GM06990 (cell line): ENCODE data around the gene B3GAT3.

ENCODE experiments used
- DNase-seq: peaks from one replicate; pipeline ENCODE4 v3.0.0-alpha.2; 2011; ENCODE audit not compliant: insufficient read length; ENCODE audit errors: extremely low read depth
- H3K27me3 ChIP-seq: replicated peaks from 2 replicates; pipeline ENCODE4 v1.6.0; 2011; ENCODE audit warnings: low read length; ENCODE audit not compliant: control insufficient read depth, insufficient read depth
- H3K36me3 ChIP-seq: 2 replicates; pipeline ENCODE4 v1.5.1; 2011; ENCODE audit warnings: low read length; ENCODE audit not compliant: control insufficient read depth, insufficient read depth
- H3K4me3 ChIP-seq: replicated peaks from 2 replicates; pipeline ENCODE4 v1.5.1; 2011; ENCODE audit warnings: low read depth, mild to moderate bottlenecking, control low read depth, low read length
- TF ChIP-seq, protein P1 (sequence below): IDR thresholded peaks from 2 replicates; pipeline ENCODE4 v1.5.1; 2011; ENCODE audit warnings: low read length, control low read depth, mild to moderate bottlenecking, inconsistent platforms; ENCODE audit not compliant: insufficient read depth, poor library complexity, severe bottlenecking

The B3GAT3 gene

DNA sequence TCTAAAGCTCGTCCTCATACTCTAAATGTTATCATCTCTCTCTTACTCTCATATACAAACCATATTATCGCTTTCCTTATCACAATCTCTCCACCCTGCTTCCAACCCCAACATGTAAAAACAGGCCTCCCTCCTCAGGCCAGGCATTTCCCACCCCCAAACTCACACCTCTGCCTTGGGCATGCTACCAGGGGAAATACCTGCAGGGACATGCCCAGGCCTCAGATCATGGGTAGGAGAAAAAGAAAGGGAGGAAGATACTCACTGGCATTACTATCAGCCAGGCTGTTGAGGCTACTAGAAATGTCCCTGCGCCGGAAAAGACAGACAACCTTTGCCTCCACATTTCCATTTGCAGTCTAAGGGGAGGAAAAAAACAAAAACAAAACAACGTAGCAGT lies 21.9 kb downstream of the B3GAT3 start:
- TF ChIP-seq, protein P1, sequence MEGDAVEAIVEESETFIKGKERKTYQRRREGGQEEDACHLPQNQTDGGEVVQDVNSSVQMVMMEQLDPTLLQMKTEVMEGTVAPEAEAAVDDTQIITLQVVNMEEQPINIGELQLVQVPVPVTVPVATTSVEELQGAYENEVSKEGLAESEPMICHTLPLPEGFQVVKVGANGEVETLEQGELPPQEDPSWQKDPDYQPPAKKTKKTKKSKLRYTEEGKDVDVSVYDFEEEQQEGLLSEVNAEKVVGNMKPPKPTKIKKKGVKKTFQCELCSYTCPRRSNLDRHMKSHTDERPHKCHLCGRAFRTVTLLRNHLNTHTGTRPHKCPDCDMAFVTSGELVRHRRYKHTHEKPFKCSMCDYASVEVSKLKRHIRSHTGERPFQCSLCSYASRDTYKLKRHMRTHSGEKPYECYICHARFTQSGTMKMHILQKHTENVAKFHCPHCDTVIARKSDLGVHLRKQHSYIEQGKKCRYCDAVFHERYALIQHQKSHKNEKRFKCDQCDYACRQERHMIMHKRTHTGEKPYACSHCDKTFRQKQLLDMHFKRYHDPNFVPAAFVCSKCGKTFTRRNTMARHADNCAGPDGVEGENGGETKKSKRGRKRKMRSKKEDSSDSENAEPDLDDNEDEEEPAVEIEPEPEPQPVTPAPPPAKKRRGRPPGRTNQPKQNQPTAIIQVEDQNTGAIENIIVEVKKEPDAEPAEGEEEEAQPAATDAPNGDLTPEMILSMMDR, result no peak
- peaks cover 36% of the 10 kb centered on the region for H3K36me3 ChIP-seq
- no peak for DNase-seq
- peak overlapping the region; percentile 93 for H3K4me3 ChIP-seq
- H3K27me3 ChIP-seq, result no peaks in the 10 kb centered on the region

DNA sequence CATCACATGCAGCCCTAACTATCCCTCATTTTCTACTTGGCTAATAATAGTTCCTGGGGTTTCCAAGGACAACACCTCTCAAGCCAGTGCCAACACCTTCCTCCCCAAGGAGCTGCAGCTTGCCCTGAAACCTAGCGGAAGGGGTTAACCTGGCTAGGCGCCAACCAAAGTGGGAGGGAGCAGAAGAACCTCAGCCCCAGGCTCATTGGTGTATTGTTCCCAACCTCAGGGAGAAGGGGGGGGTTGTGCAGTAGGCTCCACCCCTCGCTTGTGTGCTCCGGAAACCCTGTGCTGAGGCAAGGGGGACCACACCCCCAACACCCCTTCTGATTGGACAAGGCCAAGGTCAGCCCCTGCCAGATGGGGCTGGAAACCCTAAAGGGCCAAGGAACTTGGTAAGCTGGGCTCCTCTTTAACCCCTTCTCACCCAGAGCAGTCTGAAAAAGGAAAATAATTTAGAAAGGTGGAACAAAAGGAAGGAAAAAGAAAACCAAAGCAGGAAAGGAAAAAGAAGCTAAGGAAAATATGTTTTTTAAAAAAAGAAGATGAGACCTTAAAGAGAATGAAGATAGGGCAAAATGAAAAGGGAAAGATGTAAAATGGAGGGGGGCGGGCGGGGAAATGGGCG lies 22.6 kb downstream of the B3GAT3 start:
- Histone ChIP-seq H3K4me3 (peak overlapping the region; percentile 93), H3K36me3 (peaks cover 42% of the 10 kb centered on the region), H3K27me3 (no peaks in the 10 kb centered on the region)
- TF ChIP-seq, protein P1, result no peak
- peak; percentile 89 for DNase-seq

DNA sequence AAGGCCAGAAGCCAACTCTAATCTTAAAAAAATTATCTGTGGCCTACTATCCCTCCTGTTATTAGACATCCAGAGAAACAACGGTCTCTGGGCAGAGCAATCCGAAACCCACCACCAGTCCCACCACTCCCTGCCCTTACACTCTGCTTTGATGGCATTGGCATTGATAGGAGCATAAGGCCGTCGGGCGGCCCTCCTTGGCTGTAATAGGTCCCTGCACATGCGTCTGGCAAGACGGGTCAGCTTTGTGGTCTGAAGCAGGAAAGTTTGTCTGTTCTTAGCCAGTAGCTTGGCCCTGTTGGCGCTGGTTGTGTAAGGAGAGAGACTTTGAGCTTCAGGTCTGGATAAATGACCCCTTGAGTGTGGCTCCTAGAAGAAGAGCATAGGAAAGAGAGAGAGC lies 26.7 kb downstream of the B3GAT3 start:
- Histone ChIP-seq H3K36me3 (peaks cover 43% of the 10 kb centered on the region), H3K27me3 (no peaks in the 10 kb centered on the region), H3K4me3 (no peak overlapping the region)
- TF ChIP-seq, protein P1, result no peak
- no peak for DNase-seq

DNA sequence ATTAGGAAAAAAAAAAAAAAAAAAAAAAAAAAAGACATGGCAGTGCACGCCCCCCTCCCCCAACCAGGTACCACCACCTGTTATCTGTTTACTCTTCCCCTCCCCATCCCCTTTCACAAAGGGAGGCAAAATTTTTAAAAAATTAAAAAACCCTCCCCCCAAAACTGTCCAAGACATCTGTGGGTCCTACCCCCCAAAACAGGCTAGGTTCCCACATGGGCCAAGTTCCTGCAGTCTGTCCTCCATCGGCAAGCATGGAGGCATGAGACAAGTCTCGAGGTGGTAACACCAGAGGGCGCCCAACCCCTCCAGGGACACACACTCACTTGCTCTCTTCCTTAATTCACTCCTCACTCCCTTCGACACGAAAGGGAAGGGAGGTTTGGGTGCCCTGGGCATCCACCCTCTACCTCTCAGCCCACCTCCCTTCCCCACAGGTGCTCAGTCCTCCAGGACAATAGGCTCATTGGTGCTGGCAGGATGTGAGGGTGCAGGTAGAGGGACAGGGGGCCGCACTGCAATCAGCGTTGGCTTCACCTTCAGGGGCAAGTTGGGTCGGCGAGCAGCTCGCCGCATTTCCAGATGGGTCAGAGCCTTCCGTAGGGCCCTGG lies 28.2 kb downstream of the B3GAT3 start:
- peak; percentile 45 for DNase-seq
- H3K36me3 ChIP-seq, result peaks cover 45% of the 10 kb centered on the region
- TF ChIP-seq, protein P1, result peak; percentile 69
- no peak overlapping the region for H3K4me3 ChIP-seq
- no peaks in the 10 kb centered on the region for H3K27me3 ChIP-seq

DNA sequence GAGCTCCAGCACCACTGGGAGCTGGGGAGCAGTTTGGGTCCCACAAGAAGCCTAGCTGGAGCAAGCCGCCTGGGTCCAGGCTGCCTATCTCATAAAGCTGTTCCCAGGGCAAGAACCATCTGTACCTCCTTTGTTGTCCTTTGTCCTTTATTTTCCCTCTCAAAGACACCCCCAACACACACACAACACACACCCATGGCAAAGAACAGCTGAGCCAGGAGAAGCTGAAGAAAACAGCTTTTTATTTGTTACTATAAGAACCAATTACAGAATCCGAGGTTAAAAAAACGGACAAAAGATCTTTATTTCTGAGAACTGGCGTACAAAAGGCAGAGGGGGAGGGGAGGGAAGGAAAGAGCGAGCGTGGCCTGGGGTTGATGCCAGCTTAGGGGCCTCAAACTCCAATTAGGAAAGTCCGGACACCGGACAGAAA lies 28.8 kb downstream of the B3GAT3 start:
- TF ChIP-seq, protein P1, result no peak
- no peak for DNase-seq
- Histone ChIP-seq H3K27me3 (no peaks in the 10 kb centered on the region), H3K4me3 (no peak overlapping the region), H3K36me3 (peaks cover 41% of the 10 kb centered on the region)
